Natural killer cell treated with Interleukin-12 subunit alpha and Interleukin-12 subunit beta and Interleukin-15 and Interleukin-18, amount 100 ng/mL, for 72 hours (primary cell): ENCODE data around the gene CCRL2. TPM values are rescaled to one million over a fixed set of nuclear protein-coding genes. Genes with fewer than 3 reads are reported as not detected.
"Not testable (repeated sequence)": the region's sequence is repeated elsewhere in the genome, so short reads cannot be mapped to it uniquely, and the experiment has no call there.

Experiments
- ATAC-seq, 2 donors: fragments of 150-1000 bp; cut with Tn5 transposase in 1 of 2; sonication (Bioruptor Pico), chemical (Tn5 transposase) in 1 of 2; 2 replicates each; pipeline ENCODE4 v1.10.0; 2021
- DNase-seq: peaks from one replicate; pipeline ENCODE4 v3.0.0; 2022; ENCODE audit warnings: low spot score
- H3K27ac Mint-ChIP-seq, 2 donors: 1 replicate in 1 of 2; 2 replicates in 1 of 2; pipeline ENCODE4 v1.8.0; 2022; ENCODE audit warnings: mixed read lengths in 2 of 2, mild to moderate bottlenecking in 1 of 2, moderate library complexity in 1 of 2
- H3K27me3 Mint-ChIP-seq, 2 donors: 1 replicate in 1 of 2; 2 replicates in 1 of 2; pipeline ENCODE4 v1.8.0; 2022; ENCODE audit warnings: mixed read lengths in 2 of 2
- H3K36me3 Mint-ChIP-seq: one replicate; pipeline ENCODE4 v1.8.0; 2022; ENCODE audit warnings: mixed read lengths
- H3K4me1 Mint-ChIP-seq, 2 donors: 1 replicate in 1 of 2; 2 replicates in 1 of 2; pipeline ENCODE4 v1.8.0; 2022; ENCODE audit warnings: low read depth in 2 of 2, mixed read lengths in 2 of 2, mild to moderate bottlenecking in 1 of 2
- H3K4me3 Mint-ChIP-seq: one replicate; pipeline ENCODE4 v1.8.0; 2022; ENCODE audit warnings: mixed read lengths
- H3K9me3 Mint-ChIP-seq: 2 replicates; pipeline ENCODE4 v1.8.0; 2022; ENCODE audit warnings: mixed read lengths
- total RNA-seq, 2 donors: library from RNA; stranded (reverse); gene quantifications; one replicate each; pipeline ENCODE4 v1.2.3, GENCODE V29; 2022

The CCRL2 gene
- total RNA-seq, 2 donors from 2014 or later = 4.0 to 6.2 TPM

DNA sequence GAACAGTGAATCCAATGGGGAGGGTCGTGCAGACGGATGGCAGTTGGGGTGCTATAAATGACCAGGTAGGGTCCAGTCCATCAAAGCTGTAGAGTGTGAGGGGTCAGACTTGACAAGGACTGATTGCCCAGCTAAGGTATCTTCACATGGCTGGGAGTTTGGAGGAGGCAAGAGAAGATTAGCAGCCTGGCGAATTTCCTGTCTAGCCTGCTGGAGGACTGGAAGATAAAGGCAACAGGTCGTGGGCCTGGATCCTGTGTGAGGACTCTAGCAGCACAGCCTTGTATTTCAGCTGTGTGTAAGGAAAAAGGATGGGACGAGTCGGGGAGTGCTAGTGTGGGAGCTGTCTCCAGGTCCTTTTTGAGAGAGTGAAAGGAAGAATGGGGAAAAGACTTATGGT, 17.8 kb upstream of the CCRL2 start:
- Mint-ChIP-seq H3K4me1 (peaks cover 11% of the 10 kb centered on the region in 2 donors), H3K27me3 (peaks cover 0 to 4% of the 10 kb centered on the region in 2 donors), H3K27ac (no peak overlapping the region), H3K36me3 (no peaks in the 10 kb centered on the region), H3K9me3 (no peaks in the 10 kb centered on the region), H3K4me3 (no peak overlapping the region)
- ATAC-seq (no peak), DNase-seq (no peak)

GRCh38 chr3:46391526-46391925, 15.5 kb upstream of the CCRL2 start:
- H3K4me3 Mint-ChIP-seq, H3K36me3 Mint-ChIP-seq, ATAC-seq, DNase-seq, H3K27me3 Mint-ChIP-seq, H3K27ac Mint-ChIP-seq, H3K9me3 Mint-ChIP-seq: not testable (repeated sequence)
- H3K4me1 Mint-ChIP-seq = peaks cover 1 to 15% of the 10 kb centered on the region in 2 donors

DNA sequence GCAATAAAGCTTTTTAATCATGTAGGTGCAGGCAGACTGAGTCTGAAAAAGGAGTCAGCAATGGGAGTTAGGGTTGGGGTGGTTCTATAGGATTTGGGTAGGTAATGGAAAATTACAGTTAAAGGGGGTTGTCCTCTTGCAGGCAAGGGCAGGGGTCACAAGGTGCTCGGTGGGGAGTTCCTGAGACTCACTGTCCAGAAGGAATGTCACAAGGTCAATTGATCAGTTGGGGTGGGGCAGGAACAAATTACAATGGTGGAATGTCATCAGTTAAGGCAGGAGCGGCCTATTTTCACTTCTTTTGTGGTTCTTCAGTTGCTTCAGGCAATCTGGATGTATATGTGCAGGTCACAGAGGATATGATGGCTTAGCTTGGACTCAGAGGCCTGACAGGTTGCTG, 14.0 kb upstream of the CCRL2 start:
- Mint-ChIP-seq H3K4me1 (peaks cover 7 to 18% of the 10 kb centered on the region in 2 donors), H3K4me3 (no peak overlapping the region), H3K27ac (no peak overlapping the region), H3K9me3 (no peaks in the 10 kb centered on the region), H3K36me3 (no peaks in the 10 kb centered on the region), H3K27me3 (peaks cover 0 to 4% of the 10 kb centered on the region in 2 donors)
- ATAC-seq (no peak), DNase-seq (peak; percentile 8)

GRCh38 chr3:46393554-46394434, 13.3 kb upstream of the CCRL2 start:
- Mint-ChIP-seq H3K27ac (no peak overlapping the region), H3K27me3 (peaks cover 0 to 4% of the 10 kb centered on the region in 2 donors), H3K4me1 (peaks cover 7 to 18% of the 10 kb centered on the region in 2 donors)

GRCh38 chr3:46395210-46395661, 11.8 kb upstream of the CCRL2 start:
- H3K4me1 Mint-ChIP-seq = peaks cover 7 to 18% of the 10 kb centered on the region in 2 donors
- H3K9me3 Mint-ChIP-seq = no peaks in the 10 kb centered on the region
- no peak overlapping the region for H3K27ac Mint-ChIP-seq
- DNase-seq (peak; percentile 22), ATAC-seq (no peak)
- H3K27me3 Mint-ChIP-seq = peaks cover 0 to 4% of the 10 kb centered on the region in 2 donors
- no peak overlapping the region for H3K4me3 Mint-ChIP-seq
- H3K36me3 Mint-ChIP-seq = no peaks in the 10 kb centered on the region

More at GRCh38 chr3:46393554-46394434, 13.3 kb upstream of the CCRL2 start:
- H3K36me3 Mint-ChIP-seq = no peaks in the 10 kb centered on the region
- no peak for DNase-seq
- no peaks in the 10 kb centered on the region for H3K9me3 Mint-ChIP-seq
- ATAC-seq = peak; percentile 53 to 61
- no peak overlapping the region for H3K4me3 Mint-ChIP-seq

- H3K4me3 Mint-ChIP-seq = no peak overlapping the region
- H3K36me3 Mint-ChIP-seq = no peaks in the 10 kb centered on the region
- peaks cover 0 to 4% of the 10 kb centered on the region in 2 donors for H3K27me3 Mint-ChIP-seq
- no peaks in the 10 kb centered on the region for H3K9me3 Mint-ChIP-seq
- ATAC-seq (peak in 1 of 2 donors; percentile 49), DNase-seq (peak; percentile 48)
- H3K4me1 Mint-ChIP-seq = peaks cover 7 to 18% of the 10 kb centered on the region in 2 donors
- peak overlapping the region in 1 of 2 donors; percentile 67 for H3K27ac Mint-ChIP-seq
Observed at GRCh38 chr3:46395766-46396530, 11.1 kb upstream of the CCRL2 start.

GRCh38 chr3:46397111-46397510, 9.9 kb upstream of the CCRL2 start:
- DNase-seq (peak; percentile 42), ATAC-seq (no peak)
- Mint-ChIP-seq H3K9me3 (no peaks in the 10 kb centered on the region), H3K27me3 (peaks cover 0 to 4% of the 10 kb centered on the region in 2 donors), H3K4me1 (peaks cover 7 to 18% of the 10 kb centered on the region in 2 donors), H3K4me3 (no peak overlapping the region), H3K27ac (peak overlapping the region in 1 of 2 donors; percentile 67), H3K36me3 (no peaks in the 10 kb centered on the region)

GRCh38 chr3:46398186-46398955, 8.7 kb upstream of the CCRL2 start:
- no peaks in the 10 kb centered on the region for H3K9me3 Mint-ChIP-seq
- H3K4me3 Mint-ChIP-seq = no peak overlapping the region
- H3K27me3 Mint-ChIP-seq = peaks cover 0 to 7% of the 10 kb centered on the region in 2 donors
- H3K27ac Mint-ChIP-seq = no peak overlapping the region
- peaks cover 7 to 18% of the 10 kb centered on the region in 2 donors for H3K4me1 Mint-ChIP-seq
- ATAC-seq = no peak
- no peaks in the 10 kb centered on the region for H3K36me3 Mint-ChIP-seq
- peak; percentile 18 for DNase-seq

GRCh38 chr3:46399098-46399497, 8.0 kb upstream of the CCRL2 start:
- H3K9me3 Mint-ChIP-seq = no peaks in the 10 kb centered on the region
- no peak for DNase-seq
- peaks cover 7 to 18% of the 10 kb centered on the region in 2 donors for H3K4me1 Mint-ChIP-seq
- no peak for ATAC-seq
- H3K4me3 Mint-ChIP-seq = no peak overlapping the region
- no peaks in the 10 kb centered on the region for H3K36me3 Mint-ChIP-seq
- peaks cover 0 to 7% of the 10 kb centered on the region in 2 donors for H3K27me3 Mint-ChIP-seq
- no peak overlapping the region for H3K27ac Mint-ChIP-seq

DNA sequence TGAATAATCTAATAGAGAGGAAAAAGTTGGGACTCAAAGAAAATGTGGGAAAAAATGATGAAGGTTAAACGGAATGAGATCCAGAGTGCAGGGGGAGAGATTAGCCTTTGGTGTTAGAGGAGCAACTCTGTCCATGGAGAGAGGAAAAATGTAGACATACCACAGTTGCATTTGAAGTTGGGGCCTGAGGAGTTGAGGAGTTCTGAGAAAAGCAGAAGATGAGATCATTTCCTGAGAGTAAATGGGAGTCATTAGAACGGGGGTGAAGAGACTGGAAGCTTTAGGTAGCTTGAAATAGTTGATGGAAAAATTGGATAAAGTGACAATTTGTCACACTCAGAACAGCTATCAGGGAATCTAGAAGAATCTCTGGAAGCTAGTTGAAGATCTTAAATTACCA, 7.5 kb upstream of the CCRL2 start:
- Mint-ChIP-seq H3K9me3 (no peaks in the 10 kb centered on the region), H3K4me1 (peaks cover 7 to 15% of the 10 kb centered on the region in 2 donors), H3K27ac (no peak overlapping the region), H3K27me3 (peaks cover 0 to 4% of the 10 kb centered on the region in 2 donors), H3K36me3 (no peaks in the 10 kb centered on the region), H3K4me3 (no peak overlapping the region)
- peak; percentile 8 for DNase-seq
- no peak for ATAC-seq

GRCh38 chr3:46400000-46400734, 6.9 kb upstream of the CCRL2 start:
- Mint-ChIP-seq H3K4me3 (no peak overlapping the region), H3K36me3 (no peaks in the 10 kb centered on the region)

GRCh38 chr3:46400846-46401245, 6.2 kb upstream of the CCRL2 start:
- Mint-ChIP-seq H3K27me3 (peaks cover 0 to 3% of the 10 kb centered on the region in 2 donors), H3K9me3 (no peaks in the 10 kb centered on the region), H3K4me1 (peaks cover 7% of the 10 kb centered on the region in 2 donors), H3K36me3 (no peaks in the 10 kb centered on the region), H3K4me3 (no peak overlapping the region), H3K27ac (no peak overlapping the region)
- no peak for ATAC-seq
- DNase-seq = no peak

More at GRCh38 chr3:46400000-46400734, 6.9 kb upstream of the CCRL2 start:
- ATAC-seq (peak in 1 of 2 donors; percentile 53), DNase-seq (peak; percentile 40)
- Mint-ChIP-seq H3K9me3 (no peaks in the 10 kb centered on the region), H3K27me3 (peaks cover 0 to 3% of the 10 kb centered on the region in 2 donors), H3K4me1 (peaks cover 7 to 11% of the 10 kb centered on the region in 2 donors), H3K27ac (no peak overlapping the region)
